Lower leg skin (tissue), 4 donors: ENCODE measurements around the gene SPATA2. TPM values are rescaled to one million over a fixed set of nuclear protein-coding genes. Genes with fewer than 3 reads are reported as not detected.
A peak's percentile ranks its signal among the peaks of the same experiment; 100 is the strongest.

ENCODE experiments used
- DNase-seq, 2 donors: peaks; one replicate each; pipeline ENCODE4 v3.0.0-alpha.2; 2019; ENCODE audit warnings: low spot score in 2 of 2
- H3K4me3 ChIP-seq: fragments of 200-600 bp; sonication (generic); 2 replicates; pipeline ENCODE4 v1.5.1; 2017; ENCODE audit warnings: mild to moderate bottlenecking, low read depth; ENCODE audit not compliant: poor library complexity, severe bottlenecking
- CTCF ChIP-seq, 3 donors: fragments of 450-650 bp; IDR thresholded peaks; one replicate each; pipeline ENCODE4 v1.5.1; 2016; ENCODE audit warnings: antibody characterized with exemption in 3 of 3, mild to moderate bottlenecking in 3 of 3, moderate library complexity in 2 of 3
- POLR2A ChIP-seq, 2 donors: fragments of 450-650 bp; IDR thresholded peaks; one replicate each; pipeline ENCODE4 v1.6.1; 2016 to 2017; ENCODE audit warnings: antibody characterized with exemption in 2 of 2, mild to moderate bottlenecking in 1 of 2, moderate library complexity in 1 of 2
- WGBS, 2 donors: methylation state at CpG; one replicate each; pipeline ENCODE4 v1.1.5; 2018; 5-methylcytosine and 5-hydroxymethylcytosine counted together
- intact Hi-C: fragments of 100-400 bp; cut with DNase I; formaldehyde crosslinking; loops from one replicate; pipeline ENCODE4 v1.15.0; 2023; ENCODE audit warnings: low total_unique reads
- total RNA-seq, 4 donors: library from RNA; depleted of rRNA; stranded (reverse); fragments of >200 nt; gene quantifications; one replicate each; pipeline ENCODE4 v1.1.0, GENCODE V29; 2016

Gene SPATA2
- total RNA-seq, 4 donors from 2014 or later, result 5.3 to 8.2 (median 6.2) TPM

- no peak overlapping the region for H3K4me3 ChIP-seq
- peak in 1 of 2 donors; percentile 20 for DNase-seq
- intact Hi-C loops, result no loop called here
- TF ChIP-seq CTCF (IDR thresholded peaks at IDR 0.05) (no peak), POLR2A (IDR thresholded peaks at IDR 0.05) (no peak)
- 91 to 92% methylated on average over 3 of the region's 3 CpGs for WGBS, 2 donors
Measured at GRCh38 chr20:49942942-49943341, 27.6 kb upstream of the SPATA2 start.

GRCh38 chr20:49942303-49942702, 27.0 kb upstream of the SPATA2 start:
- WGBS, 2 donors, result 68 to 74% methylated on average over 3 of the region's 3 CpGs
- H3K4me3 ChIP-seq, result no peak overlapping the region
- no peak for TF ChIP-seq CTCF (IDR thresholded peaks at IDR 0.05)
- no peak for TF ChIP-seq POLR2A (IDR thresholded peaks at IDR 0.05)
- no peak for DNase-seq
- intact Hi-C loops, result no loop called here

GRCh38 chr20:49941456-49941855, 26.1 kb upstream of the SPATA2 start:
- 94 to 96% methylated on average over 15 of the region's 15 CpGs for WGBS, 2 donors
- no peak overlapping the region for H3K4me3 ChIP-seq
- intact Hi-C loops, result no loop called here
- DNase-seq, result peak in 1 of 2 donors; percentile 40
- TF ChIP-seq CTCF (IDR thresholded peaks at IDR 0.05) (no peak), POLR2A (IDR thresholded peaks at IDR 0.05) (no peak)

- WGBS, 2 donors, result 53% methylated on average over 12 of the region's 12 CpGs
- H3K4me3 ChIP-seq, result no peak overlapping the region
- no peak for TF ChIP-seq POLR2A (IDR thresholded peaks at IDR 0.05)
- TF ChIP-seq CTCF (IDR thresholded peaks at IDR 0.05), result no peak
- intact Hi-C loops, result no loop called here
- peak; percentile 35 to 90 for DNase-seq
Measured at GRCh38 chr20:49938173-49939163, 23.1 kb upstream of the SPATA2 start.

- WGBS, 2 donors, result 9 to 15% methylated on average over 12 of the region's 12 CpGs
- DNase-seq, result peak in 1 of 2 donors; percentile 84
- intact Hi-C loops, result no loop called here
- H3K4me3 ChIP-seq, result peak overlapping the region; percentile 75
- TF ChIP-seq CTCF (IDR thresholded peaks at IDR 0.05), result no peak
- TF ChIP-seq POLR2A (IDR thresholded peaks at IDR 0.05), result no peak
Measured at GRCh38 chr20:49937027-49937929, 21.9 kb upstream of the SPATA2 start.
